ENCODE data around the gene GMPPB. TPM values are rescaled to one million over a fixed set of nuclear protein-coding genes. Genes with fewer than 3 reads are reported as not detected.

Gene GMPPB
- total and polyA plus RNA-seq, 9 of the 15 experiments (the other 6 are each of a cell fraction or from before 2014, with no cell fraction given), result 0.53 to 17.4 (median 8.1) TPM

- DNase-seq (ENCODE audit: extremely low read depth in 1 of 4, low spot score in 3 of 4) (no peak), FAIRE-seq (no peak), ATAC-seq (no peak)
- WGBS (ENCODE audit: insufficient coverage, low coverage, missing lambda C conversion rate), result 62% methylated on average over 3 of the region's 6 CpGs
- Histone ChIP-seq H3K79me2 (ENCODE audit: control insufficient read depth, insufficient read depth, low read length) (peaks cover 25% of the 10 kb centered on the region), H3K36me3 (ENCODE audit: control insufficient read depth, insufficient read depth, low read length) (peaks cover 10% of the 10 kb centered on the region; the same call in 2 of the 3 replicates), H3K27me3 (ENCODE audit: control insufficient read depth in 2 of 2, insufficient read depth in 2 of 2, low read length in 2 of 2) (no peaks in the 10 kb centered on the region), H3K4me3 (no peak overlapping the region), H2AFZ (ENCODE audit: low read depth, low read length) (no peak overlapping the region), H3K4me2 (ENCODE audit: insufficient read depth, low read length) (no peak overlapping the region), H3K9me3 (replicated peaks; ENCODE audit: control insufficient read depth, insufficient read depth, low read depth, low read length) (no peaks in the 10 kb centered on the region), H3K9ac (ENCODE audit: insufficient read depth in 1 of 2, low read depth in 2 of 2, low read length in 2 of 2) (peak overlapping the region in 1 of 2 experiments; percentile 45; a peak in 1 of 4 replicates), H3K4me1 (replicated peaks in 1 of 2; ENCODE audit: control insufficient read depth in 2 of 2, insufficient read depth in 2 of 2, low read length in 2 of 2) (peaks cover 17 to 36% of the 10 kb centered on the region in 2 experiments; a peak in 4 of 5 replicates), H4K20me1 (replicated peaks; ENCODE audit: control insufficient read depth, insufficient read depth, low read length) (no peaks in the 10 kb centered on the region; the same call in 1 of the 2 replicates), H3K27ac (ENCODE audit: extremely low read depth, low read depth, low read length) (no peak overlapping the region), H3K9me1 (ENCODE audit: control insufficient read depth, insufficient read depth, low read length) (peaks cover 2% of the 10 kb centered on the region)
- ChIA-PET POLR2A (no interaction called here), CTCF (ENCODE audit: low intra/inter-chr PET ratio) (interaction anchor here (0.6 to 1.9 kb wide), 4 partner anchors 61 to 1092 kb away, joined by 3 to 21 read pairs (median 4); no protein-coding TSS in a partner anchor)
- in situ Hi-C loops (cut with MboI), result loop anchor here (5.0 kb wide), 1 partner anchor 129 kb away; no protein-coding TSS in a partner anchor
- no TSS peak for BruUV-seq (replicated peaks)
- intact Hi-C loops (cut with micrococcal nuclease), result loop anchor here (1.0 to 5.0 kb wide), 3 partner anchors 104 to 217 kb away; no protein-coding TSS in a partner anchor
- TF ChIP-seq TOE1 (IDR thresholded peaks at IDR 0.05; ENCODE audit: borderline replicate concordance) (no peak), TOE1 (CRISPR knock-in tag; IDR thresholded peaks at IDR 0.05; ENCODE audit: borderline replicate concordance, low read depth) (no peak), MCM2 (IDR thresholded peaks at IDR 0.05; ENCODE audit: low read depth) (no peak), TSC22D4 (tag; IDR thresholded peaks at IDR 0.05) (no peak), TAF1 (IDR thresholded peaks at IDR 0.05; ENCODE audit: control insufficient read depth, extremely low read depth, insufficient read depth, low read length, severe bottlenecking) (no peak), JUN (IDR thresholded peaks at IDR 0.05; ENCODE audit: borderline replicate concordance, low read depth, low read length) (no peak), JUN (CRISPR knock-in tag; IDR thresholded peaks at IDR 0.05; ENCODE audit: borderline replicate concordance) (no peak), RUNX1 (IDR thresholded peaks at IDR 0.05; ENCODE audit: low read depth) (no peak), ETV6 (IDR thresholded peaks at IDR 0.05; ENCODE audit: borderline replicate concordance in 1 of 2, low read depth in 2 of 2, low read length in 1 of 2) (no peak), ETV6 (CRISPR knock-in tag; IDR thresholded peaks at IDR 0.05; ENCODE audit: borderline replicate concordance) (no peak), CREB1 (IDR thresholded peaks at IDR 0.05) (no peak), CREB1 (CRISPR knock-in tag; IDR thresholded peaks at IDR 0.05) (no peak), KAT8 (IDR thresholded peaks at IDR 0.05; ENCODE audit: low read depth) (no peak), MAFF (IDR thresholded peaks at IDR 0.05; ENCODE audit: low read length) (no peak), CTCFL (IDR thresholded peaks at IDR 0.05; ENCODE audit: borderline replicate concordance, insufficient read depth, low read depth, low read length, poor library complexity, severe bottlenecking) (no peak), SLC30A9 (CRISPR knock-in tag; IDR thresholded peaks at IDR 0.05) (no peak), PTBP1 (IDR thresholded peaks at IDR 0.05; ENCODE audit: low read depth, low read length) (no peak), CBX3 (IDR thresholded peaks at IDR 0.05; ENCODE audit: borderline replicate concordance in 1 of 2, low read length in 2 of 2) (no peak), PKNOX1 (IDR thresholded peaks at IDR 0.05) (no peak)
These were observed 52.8 kb downstream of the GMPPB start for GRCh38 chr3:49670940-49671290.

Data from K562 (cell line).